SW480 (cell line): Measurements from ENCODE around the gene ANKRD37.
A peak's percentile ranks its signal among the peaks of the same experiment; 100 is the strongest.
"Not testable (repeated sequence)": the region's sequence is repeated elsewhere in the genome, so short reads cannot be mapped to it uniquely, and the experiment has no call there.

Experiments
- DNase-seq: peaks from one replicate; pipeline ENCODE4 v3.0.0-alpha.2; 2016; ENCODE audit warnings: low spot score

The ANKRD37 gene, protein sequence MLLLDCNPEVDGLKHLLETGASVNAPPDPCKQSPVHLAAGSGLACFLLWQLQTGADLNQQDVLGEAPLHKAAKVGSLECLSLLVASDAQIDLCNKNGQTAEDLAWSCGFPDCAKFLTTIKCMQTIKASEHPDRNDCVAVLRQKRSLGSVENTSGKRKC

DNA sequence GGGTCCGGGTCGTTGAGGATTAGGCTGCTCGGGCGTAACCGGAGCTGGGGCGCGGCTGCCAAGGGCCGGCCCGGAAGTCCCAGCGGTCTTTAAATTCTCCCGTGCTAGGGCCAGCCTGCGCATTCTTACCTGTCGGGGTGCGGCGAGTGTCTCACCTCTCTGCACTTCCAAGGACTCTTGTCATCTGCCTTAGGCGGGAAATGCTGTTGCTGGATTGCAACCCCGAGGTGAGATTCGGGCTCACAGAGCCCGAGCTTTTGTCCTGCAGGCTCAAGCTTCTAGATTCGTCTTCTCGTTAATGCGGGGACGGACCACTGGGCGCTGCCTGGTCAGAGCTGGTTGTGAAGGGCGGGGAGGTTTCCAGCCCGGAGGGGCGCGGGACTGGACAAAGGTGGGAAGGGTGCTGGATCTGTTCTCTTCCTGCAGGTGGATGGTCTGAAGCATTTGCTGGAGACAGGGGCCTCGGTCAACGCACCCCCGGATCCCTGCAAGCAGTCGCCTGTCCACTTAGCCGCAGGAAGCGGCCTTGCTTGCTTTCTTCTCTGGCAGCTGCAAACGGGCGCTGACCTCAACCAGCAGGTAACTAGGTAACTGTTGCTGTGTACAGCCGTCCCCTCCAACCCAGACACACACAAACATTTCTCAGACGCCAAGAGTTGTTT lies at the start of gene ANKRD37:
Gene ANKRD37, plus strand, starts transcription at position 118 of the 662 bp plus-strand sequence. Its CDS starts 83 bp downstream, at position 201.
- DNase-seq: peak; percentile 93

DNA sequence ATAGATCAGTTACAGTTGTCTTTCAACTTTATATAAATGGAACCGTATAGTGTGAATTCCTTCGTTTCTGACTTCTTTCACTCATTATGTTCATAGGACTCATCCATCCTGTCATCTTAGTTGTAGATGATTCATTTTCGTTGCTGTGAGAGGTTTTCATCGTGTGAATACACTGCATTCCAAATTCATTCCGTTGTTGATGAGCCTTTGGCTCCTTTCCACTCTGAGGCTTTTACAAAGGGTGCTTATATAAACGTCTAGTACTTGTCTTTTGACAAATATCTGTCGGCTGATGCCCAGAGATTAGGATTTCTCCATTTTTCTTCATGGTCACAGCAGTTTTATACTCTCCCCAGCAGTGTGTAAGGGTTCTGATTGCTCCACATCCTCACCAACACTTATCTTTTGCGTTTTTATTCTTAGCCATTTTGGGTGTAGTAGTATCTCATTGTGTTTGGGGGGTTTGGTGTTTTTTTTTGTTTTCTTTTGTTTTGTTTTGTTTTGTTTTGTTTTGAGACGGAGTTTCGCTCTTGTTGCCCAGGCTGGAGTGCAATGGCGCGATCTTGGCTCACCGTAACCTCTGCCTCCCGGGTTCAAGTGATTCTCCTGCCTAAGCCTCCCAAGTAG lies 49.6 kb upstream of the ANKRD37 start:
- DNase-seq: no peak

DNA sequence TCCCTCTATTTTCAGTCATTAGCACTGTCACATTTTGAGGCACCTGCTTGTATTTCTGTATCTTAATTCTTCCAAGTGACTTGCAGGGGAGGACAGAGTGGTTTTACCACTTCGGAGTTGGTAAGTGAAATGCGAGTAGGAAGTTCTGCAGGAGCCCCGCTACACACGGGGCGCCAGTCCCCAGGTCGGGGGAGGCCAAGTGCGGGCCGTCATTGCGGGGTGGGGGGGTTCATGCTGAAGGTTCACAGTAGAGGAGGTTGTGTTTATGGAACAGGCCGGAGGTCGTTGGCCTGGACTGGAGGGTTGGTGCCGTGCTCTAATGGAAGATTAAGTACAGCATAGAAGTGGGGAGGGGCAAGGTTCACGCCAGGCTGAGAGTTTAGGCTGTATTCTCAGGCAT lies 45.0 kb upstream of the ANKRD37 start:
- DNase-seq: no peak

DNA sequence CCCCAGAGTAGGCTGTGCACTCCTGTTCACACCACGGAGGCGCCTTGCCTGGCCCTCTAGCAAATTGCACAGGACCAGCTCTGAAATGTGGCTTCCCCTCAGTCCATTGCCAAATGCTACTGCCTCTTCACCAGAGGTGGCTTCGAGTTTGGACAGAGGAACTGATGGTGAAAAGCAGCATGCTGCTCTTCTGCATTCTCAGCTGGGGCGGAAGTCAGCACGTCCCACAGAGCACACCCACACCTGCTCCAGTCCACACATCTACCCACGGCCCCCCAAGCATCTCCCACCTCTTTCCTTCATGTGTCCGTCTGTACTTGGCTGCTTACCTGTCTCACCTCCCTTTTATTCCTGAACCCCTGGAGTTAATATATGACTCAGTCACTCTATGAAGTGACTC lies 44.4 kb upstream of the ANKRD37 start:
- no peak for DNase-seq

DNA sequence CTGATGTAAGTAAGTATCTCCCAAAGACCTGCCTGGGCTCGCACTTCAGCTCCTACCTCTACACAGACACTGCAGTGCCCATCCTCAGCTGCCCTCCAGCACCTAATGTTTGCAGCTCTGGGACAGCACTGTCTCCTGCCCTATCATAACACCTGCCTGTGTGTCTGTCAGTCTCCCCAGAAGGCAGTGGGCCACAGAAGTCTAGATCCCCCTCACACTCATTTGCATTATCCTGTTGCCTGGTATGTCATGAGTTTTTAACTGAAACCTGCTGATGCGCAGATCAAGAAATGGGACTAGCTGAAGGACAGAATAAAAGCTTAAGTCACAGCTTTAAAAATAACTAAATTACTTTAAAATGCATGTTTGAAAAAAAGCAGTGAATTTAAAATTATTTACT lies 43.9 kb upstream of the ANKRD37 start:
- DNase-seq: no peak

DNA sequence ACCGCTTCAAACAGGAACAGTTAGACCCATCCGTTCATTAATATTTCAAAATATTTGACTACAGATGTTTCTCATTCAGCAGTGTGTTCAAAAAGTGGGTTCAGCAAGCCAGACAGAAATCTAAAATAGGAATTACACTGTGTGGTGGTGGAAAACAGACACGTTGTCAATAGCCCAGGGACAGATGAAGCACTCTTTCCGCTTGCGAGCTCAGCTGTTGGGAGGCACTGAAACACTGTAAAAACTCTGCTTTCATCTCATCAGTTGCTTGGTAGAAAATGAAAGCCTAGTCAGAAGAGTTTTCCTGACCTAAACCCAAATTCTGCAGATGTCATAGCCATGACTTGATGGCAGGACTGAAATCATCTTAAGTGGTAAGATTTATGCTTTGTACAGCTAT lies 39.4 kb upstream of the ANKRD37 start:
- DNase-seq: no peak

DNA sequence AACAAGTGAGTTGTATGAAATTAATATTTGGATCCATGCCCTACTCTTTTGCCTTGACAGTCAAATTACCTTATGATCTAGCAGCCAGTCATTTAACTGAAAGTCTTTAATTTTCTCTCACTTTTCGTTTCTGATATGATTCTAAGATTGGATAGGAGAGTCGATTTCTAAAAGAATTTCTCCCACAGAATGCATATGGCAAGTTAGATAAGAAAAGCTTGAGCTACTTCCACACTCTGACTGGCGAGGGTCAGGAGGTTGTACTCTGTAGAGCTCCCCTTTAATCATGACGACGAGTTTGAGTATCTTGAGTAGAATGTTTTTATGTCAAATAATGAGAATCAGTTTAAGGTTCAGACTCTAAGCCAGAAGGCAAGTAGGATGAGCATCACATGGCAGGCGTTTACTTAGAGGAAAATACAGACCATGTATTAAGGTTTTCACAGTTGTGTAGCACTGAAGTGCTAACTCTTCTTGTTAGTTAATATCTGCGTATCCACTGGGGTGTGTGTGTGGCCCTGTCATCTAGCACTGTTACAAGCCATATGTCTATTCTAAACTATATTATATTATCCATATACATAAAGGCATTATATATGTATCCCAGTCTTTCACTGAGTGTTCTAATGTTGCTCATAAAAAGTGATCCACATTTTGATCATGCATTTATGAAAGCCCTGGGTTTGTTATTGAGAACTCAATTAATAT lies 38.8 kb upstream of the ANKRD37 start:
- no peak for DNase-seq

DNA sequence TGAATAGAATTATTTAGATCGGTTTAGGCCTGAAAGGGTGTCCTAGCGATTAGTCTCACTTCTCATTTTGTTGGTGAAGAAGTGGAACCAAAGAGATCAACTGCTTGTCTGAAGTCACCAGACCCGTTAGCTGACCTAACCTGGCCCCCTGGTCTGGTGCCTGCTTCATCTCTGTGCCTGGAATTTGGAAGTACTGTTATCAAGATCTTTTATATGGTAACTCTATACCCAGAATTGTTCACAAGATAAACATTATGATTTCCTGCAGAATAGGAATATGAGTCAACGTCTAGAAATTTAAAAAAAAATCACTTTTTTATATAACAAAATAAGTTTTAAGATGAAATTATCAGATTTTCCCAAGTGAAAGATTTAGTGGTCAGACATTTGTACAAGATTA lies 38.1 kb upstream of the ANKRD37 start:
- no peak for DNase-seq

DNA sequence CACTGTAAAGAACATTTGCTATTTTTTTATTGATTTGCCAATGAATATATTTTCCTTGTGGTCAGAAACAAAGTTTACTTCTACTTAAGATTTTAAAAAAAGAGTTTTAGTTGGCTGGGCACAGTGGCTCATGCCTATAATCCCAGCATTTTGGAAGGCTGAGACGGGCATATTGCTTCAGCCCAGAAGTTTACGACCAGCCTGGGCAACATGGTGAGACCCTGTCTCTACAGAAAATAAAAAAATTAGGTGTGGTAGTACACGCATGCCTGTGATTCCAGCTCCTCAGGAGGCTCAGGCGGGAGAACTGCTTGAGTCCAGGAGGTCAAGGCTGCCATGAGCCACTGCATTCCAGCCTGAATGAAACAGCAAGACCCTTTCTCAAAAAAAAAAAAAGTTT lies 37.7 kb upstream of the ANKRD37 start:
- no peak for DNase-seq

DNA sequence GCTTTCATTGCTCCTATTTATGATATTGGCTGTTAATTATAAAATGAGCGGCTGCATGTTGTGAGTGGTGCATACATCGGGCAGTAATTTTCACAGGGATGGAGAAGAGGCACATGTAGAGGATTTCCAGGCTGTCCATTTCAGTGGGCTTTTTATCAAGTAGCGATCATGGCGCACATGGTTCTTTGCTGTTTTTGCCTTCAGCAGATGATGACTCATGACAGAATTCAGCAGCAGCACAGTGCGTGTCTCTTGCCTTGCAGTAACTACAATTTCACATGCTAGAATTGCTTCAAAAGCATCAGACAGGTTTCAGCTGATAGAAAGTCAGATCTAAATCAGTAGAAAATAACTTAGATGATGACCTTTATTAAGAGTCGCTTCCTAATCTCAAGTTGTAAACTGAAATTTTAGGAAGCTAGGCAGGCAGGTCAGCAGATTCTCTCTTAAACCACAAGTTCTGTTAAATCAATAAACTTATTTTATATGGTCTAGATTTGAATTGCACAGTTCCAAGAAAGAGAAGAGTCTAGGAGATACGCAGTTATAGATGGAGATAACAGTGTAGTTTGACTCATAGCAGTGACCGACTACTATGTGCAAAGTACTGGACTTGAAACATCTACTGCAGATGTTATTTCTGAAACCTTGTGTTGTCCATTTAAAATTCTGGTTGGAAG lies 36.7 kb upstream of the ANKRD37 start:
- DNase-seq: no peak

DNA sequence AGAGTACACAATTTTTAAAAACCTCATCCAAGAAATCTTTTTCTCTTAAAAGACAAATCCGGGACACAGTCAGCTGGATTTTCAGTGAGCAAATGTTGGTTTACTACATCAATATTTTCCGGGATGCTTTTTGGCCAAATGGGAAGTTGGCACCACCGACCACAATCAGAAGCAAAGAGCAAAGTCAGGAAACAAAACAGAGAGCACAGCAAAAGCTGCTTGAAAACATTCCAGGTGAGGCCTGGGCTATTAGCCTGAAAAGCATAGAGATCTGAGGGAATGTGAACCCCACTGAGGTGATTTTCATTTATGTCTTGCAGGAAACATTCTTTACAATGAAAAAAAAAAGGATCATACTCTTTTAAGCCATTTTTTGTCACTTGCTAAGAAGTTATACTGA lies 34.8 kb upstream of the ANKRD37 start:
- no peak for DNase-seq

DNA sequence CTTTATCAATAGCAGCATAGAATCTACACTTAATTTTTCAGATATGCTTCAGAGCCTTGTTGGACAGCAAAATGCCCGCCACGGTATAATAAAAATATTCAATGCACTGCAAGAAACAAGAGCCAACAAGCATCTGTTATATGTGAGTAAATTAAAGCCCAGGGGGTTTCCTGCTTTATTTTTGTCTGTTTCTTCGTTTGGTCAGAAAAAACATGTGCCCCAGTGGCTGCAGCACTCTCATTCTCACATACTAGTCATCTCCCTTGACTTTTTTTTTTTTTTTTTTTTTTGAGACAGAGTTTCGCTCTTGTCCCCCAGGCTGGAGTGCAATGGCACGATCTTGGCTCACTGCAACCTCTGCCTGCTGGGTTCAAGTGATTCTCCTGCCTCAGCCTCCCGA lies 34.1 kb upstream of the ANKRD37 start:
- DNase-seq: not testable (repeated sequence)

DNA sequence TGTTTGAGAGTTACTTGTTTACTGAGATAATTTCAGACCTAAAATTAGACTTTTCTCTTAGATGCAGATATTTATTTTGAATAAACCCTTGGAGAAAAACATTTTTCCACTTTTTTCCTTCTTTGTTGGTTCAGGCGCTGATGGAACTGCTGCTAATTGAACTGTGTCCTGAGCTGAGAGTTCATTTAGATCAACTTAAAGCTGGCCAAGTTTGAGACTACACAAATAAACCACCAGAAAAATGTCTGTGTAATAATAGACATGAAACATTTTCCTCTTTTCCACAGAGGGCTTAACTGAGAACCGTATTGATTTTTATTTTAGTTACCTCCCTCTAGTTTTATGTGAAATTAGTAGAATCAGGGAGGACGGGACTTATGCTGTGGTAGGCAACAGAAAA lies 33.4 kb upstream of the ANKRD37 start:
- DNase-seq: no peak

DNA sequence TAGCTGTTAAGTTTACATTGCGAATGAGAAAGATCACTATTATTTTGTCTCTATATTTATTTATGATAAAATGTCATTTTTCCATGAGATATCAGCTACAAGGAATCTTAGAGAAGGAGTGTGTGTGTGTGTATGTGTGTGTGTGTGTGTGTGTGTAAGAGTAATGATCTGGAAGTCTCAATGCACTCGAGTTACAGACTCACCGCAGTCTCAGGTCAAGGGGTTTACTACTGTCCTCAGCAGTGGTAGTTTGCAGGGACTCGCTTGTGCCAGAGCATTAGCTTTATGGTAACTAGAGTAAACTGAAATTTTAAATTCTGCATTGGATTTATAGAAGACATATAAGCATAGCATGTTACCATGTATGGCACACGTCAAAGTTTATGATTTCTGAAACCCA lies 31.8 kb upstream of the ANKRD37 start:
- DNase-seq: no peak

DNA sequence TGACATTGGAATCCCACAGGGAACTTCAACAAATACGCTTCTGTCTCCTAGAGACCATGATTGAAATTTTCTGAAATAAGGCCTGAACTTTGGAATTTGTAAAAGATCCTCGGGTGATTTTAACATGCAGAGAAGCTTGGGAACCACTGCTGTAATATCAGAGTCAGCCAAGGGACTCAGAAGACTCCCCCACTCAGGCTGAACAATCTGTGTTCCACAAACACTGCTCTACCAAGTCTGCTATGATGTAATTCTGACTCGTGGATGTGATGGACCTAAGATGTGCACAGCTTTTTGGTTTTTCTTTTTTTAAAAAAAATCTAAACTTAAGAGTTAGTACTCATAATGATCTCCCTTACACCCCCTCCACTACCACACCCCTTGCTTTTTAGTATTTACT lies 26.9 kb upstream of the ANKRD37 start:
- no peak for DNase-seq

DNA sequence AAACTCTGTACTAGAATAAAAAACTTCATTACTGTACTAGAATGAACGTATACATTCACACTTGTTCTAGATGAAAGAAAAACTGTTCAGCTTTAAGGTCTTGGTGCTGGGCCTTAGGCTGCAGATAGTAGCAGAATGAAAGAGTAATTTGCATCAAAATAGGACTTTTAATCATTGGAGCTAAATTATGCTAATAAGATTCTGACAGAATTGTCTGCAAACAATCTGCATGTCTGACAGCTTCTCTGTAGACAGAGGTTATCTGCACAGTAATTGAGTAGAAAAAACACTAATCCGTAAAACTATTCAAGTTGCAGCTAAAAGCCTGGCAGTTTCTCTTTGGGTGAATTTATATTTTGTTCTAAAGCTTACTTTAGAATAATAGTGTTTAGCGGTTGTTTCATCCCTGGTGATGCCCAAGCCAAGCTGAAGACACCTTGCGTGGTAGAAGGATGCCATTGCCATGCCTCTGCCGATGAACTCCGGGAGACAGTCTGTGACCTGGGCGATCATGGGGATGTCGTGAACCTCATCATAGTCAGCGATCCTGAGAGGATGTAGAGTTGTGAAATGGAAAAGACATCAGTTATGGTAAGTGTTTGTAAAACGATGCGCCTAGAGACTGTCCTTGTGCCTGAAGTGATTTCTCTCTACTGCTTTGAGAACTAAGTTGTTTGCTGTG lies 26.2 kb upstream of the ANKRD37 start:
- DNase-seq: no peak

DNA sequence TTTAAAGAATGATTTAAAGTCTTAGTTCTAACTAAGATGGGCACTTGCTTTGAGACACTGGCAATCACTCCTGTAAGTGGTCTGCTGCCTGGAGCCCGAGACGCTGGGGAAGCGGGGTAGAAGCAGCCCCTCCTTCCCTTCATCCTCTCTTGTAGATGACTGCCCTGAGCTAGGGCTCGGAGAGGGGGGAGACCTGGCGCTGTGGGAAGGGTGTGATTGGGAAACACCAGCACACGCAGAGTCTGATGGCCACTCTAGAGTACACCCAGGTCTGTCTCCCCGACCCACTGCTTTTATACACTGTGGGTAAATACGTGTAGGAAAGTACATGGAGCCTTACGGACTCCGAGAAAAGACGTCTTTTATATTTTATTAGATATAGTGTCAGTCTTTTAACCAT lies 24.9 kb upstream of the ANKRD37 start:
- DNase-seq: no peak

DNA sequence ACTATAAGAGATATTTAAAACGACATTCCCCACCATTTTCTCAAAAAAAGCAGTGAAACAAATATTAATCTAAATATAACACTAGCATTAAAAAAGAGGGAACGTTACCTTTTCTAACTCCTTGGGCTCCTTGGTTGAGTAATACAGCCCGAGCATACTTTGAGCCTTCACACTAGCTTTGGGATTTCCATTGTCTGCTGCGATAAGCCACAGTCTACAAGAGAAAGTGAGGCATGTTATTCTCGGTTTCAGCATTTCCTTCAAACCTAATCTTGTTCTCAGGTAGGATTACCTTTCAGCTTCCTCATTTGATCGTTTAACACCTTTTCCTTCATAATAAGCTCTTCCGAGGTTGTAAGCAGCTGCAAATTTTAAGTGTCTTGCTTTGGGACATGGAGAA lies 22.6 kb upstream of the ANKRD37 start:
- no peak for DNase-seq

DNA sequence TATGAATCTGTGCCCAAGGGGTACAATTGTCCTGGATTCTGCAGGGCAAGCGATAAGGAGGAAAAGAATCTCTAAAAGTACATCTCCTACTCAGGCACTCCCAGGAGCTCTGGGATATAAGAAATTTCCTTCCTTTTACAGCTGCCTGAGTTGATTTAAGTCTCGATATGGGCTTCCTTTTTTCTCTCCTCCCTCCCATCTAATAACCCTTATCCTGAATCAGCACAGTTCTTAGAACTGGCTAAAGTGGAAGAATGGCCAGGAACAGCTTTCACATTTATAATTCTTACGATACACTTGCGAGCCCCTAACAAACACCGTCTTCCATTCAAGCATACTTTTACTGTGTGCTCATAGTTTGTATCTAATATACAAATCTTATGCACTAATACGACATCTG lies 22.1 kb upstream of the ANKRD37 start:
- DNase-seq: no peak

DNA sequence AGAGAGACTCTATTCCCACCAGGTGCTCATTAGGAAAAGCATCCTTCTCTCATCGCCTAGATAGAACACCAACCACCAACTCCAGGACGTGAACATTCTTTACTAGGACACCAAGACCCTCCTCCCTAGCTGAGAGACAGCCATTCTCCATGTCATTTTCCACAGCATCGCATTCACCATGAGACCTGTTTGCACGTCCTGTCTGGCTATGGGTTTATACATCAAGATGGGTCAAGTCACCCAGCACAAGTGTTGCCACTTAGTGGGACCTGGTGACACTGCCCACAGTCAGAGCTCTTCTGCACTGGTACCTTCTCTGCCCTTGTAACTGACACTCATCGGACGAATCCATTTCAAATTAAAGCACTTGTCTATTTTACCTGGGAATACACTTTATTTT lies 18.4 kb upstream of the ANKRD37 start:
- DNase-seq: no peak

DNA sequence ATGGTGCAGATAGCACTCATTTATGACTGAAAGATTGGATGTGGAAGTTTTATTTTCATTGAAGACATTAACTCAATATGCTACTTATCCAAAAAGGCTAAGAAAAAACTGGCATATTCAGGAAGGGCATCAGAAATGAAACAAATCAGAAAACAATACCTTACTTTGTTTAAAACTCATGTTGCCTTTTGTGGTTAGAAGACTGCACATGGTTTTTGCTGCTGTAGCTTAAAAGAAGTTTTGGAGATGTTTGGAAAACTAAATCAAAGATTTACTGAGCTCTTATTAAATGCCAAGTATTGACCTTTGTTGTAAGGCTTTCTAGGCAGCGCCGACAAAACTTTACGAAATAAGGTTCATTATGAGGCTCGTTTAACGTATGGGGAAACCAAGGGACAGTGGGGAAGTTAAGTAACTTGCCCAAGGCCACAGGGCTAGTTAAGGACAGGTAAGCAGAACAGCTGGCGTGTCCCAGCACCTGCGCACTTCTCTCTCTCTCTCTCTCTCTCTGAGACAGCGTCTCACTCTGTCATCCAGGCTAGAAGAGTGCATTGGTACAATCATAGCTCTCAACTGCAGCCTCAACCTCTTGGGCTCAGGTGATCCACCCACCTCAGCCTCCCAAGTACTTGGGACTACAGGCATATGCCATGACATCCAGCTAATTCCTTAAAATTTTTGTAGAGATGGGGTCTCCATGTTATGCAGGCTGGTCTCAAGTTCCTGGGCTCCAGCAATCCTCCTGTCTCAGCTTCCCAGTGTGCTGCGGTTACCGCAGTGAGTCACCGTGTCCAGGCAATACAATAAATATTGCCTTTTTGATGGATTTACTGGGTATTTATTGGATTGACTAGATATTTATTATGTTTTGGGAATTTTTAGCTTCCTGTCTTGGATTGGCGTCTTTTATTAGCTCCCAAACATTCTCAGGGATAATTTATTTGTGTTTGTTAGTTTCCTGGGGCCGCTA lies 17.0 kb upstream of the ANKRD37 start:
- peak; percentile 49 for DNase-seq
